CD14-positive monocyte (primary cell): Measurements from ENCODE around the gene TBC1D16. TPM values are rescaled to one million over a fixed set of nuclear protein-coding genes. Genes with fewer than 3 reads are reported as not detected.

Experiments
- DNase-seq, 3 donors: peaks; one replicate each; pipeline ENCODE4 v3.0.0-alpha.2; 2011 to 2022
- H2AFZ ChIP-seq: 2 replicates; pipeline ENCODE4 v1.6.0; 2012; ENCODE audit warnings: mild to moderate bottlenecking, low read depth, low read length, inconsistent platforms; ENCODE audit not compliant: insufficient read depth, poor library complexity, severe bottlenecking
- H3K27ac ChIP-seq, 2 donors: 1 replicate in 1 of 2; 2 replicates in 1 of 2; pipeline ENCODE4 v1.5.1; 2012 to 2013; ENCODE audit warnings: low read length in 2 of 2, control low read depth in 1 of 2, inconsistent platforms in 1 of 2, low read depth in 1 of 2, mild to moderate bottlenecking in 1 of 2
- H3K27me3 ChIP-seq, 2 donors: one replicate each; pipeline versions ENCODE4 v1.6.0 to v1.6.1; 2011 to 2013; ENCODE audit warnings: low read length in 2 of 2; ENCODE audit not compliant: control insufficient read depth in 2 of 2, insufficient read depth in 2 of 2
- H3K36me3 ChIP-seq, 2 donors: replicated peaks in 1 of 2; 1 replicate in 1 of 2; 2 replicates in 1 of 2; pipeline versions ENCODE4 v1.5.1 to v1.6.1; 2012 to 2013; ENCODE audit warnings: low read length in 2 of 2, control low read depth in 1 of 2, inconsistent platforms in 1 of 2, mild to moderate bottlenecking in 1 of 2; ENCODE audit not compliant: insufficient read depth in 2 of 2, control insufficient read depth in 1 of 2
- H3K4me1 ChIP-seq, 2 donors: 1 replicate in 1 of 2; 2 replicates in 1 of 2; pipeline versions ENCODE4 v1.5.1 to v1.6.1; 2012 to 2013; ENCODE audit warnings: low read length in 2 of 2, control low read depth in 1 of 2, inconsistent platforms in 1 of 2, mild to moderate bottlenecking in 1 of 2, moderate library complexity in 1 of 2; ENCODE audit not compliant: insufficient read depth in 2 of 2, control insufficient read depth in 1 of 2
- H3K4me2 ChIP-seq: replicated peaks from 2 replicates; pipeline ENCODE3; 2012; ENCODE audit warnings: low read length, moderate library complexity, mild to moderate bottlenecking; ENCODE audit not compliant: poor library complexity, severe bottlenecking; ENCODE audit errors: extremely low read depth
- H3K4me3 ChIP-seq, 3 experiments: fragments of 200-600 bp in 1 of 3; sonication (generic) in 1 of 3; replicated peaks in 1 of 3; 1 replicate in 2 of 3; 2 replicates in 1 of 3; pipeline ENCODE4 v1.5.1; 2011 to 2013; ENCODE audit warnings: low read length in 3 of 3, mild to moderate bottlenecking in 3 of 3, control low read depth in 2 of 3, low read depth in 2 of 3, inconsistent platforms in 1 of 3, moderate library complexity in 1 of 3
- H3K79me2 ChIP-seq: 2 replicates; pipeline ENCODE4 v1.6.0; 2012; ENCODE audit warnings: mild to moderate bottlenecking, control low read depth, inconsistent platforms, low read length, moderate library complexity; ENCODE audit not compliant: insufficient read depth
- H3K9ac ChIP-seq: 2 replicates; pipeline ENCODE4 v1.6.0; 2017; ENCODE audit warnings: low read length, mild to moderate bottlenecking; ENCODE audit not compliant: insufficient read depth, poor library complexity, severe bottlenecking
- H3K9me3 ChIP-seq, 2 donors: replicated peaks in 1 of 2; 1 replicate in 1 of 2; 2 replicates in 1 of 2; pipeline versions ENCODE4 v1.5.1 to v1.6.1; 2012 to 2013; ENCODE audit warnings: low read length in 2 of 2, control low read depth in 1 of 2; ENCODE audit not compliant: control insufficient read depth in 1 of 2, insufficient read depth in 1 of 2
- H4K20me1 ChIP-seq: 2 replicates; pipeline ENCODE4 v1.6.0; 2012; ENCODE audit warnings: mild to moderate bottlenecking, low read length, control low read depth, moderate library complexity; ENCODE audit not compliant: insufficient read depth
- H3K27ac Mint-ChIP-seq, 7 donors: one replicate each; pipeline ENCODE4 v1.8.0; 2020; ENCODE audit warnings: mild to moderate bottlenecking in 7 of 7, mixed read lengths in 7 of 7, moderate library complexity in 6 of 7, inconsistent platforms in 2 of 7
- H3K27me3 Mint-ChIP-seq, 3 donors: one replicate each; pipeline ENCODE4 v1.8.0; 2021 to 2022; ENCODE audit warnings: low read depth in 3 of 3, mild to moderate bottlenecking in 3 of 3, mixed read lengths in 3 of 3, moderate library complexity in 3 of 3, inconsistent platforms in 1 of 3
- H3K36me3 Mint-ChIP-seq, 2 donors: one replicate each; pipeline ENCODE4 v1.8.0; 2020; ENCODE audit warnings: mixed read lengths in 2 of 2, inconsistent platforms in 1 of 2, mild to moderate bottlenecking in 1 of 2
- H3K4me1 Mint-ChIP-seq: one replicate; pipeline ENCODE4 v1.8.0; 2020; ENCODE audit warnings: mild to moderate bottlenecking, mixed read lengths
- H3K4me3 Mint-ChIP-seq, 2 donors: one replicate each; pipeline ENCODE4 v1.8.0; 2020; ENCODE audit warnings: mild to moderate bottlenecking in 2 of 2, mixed read lengths in 2 of 2, moderate library complexity in 1 of 2
- H3K9me3 Mint-ChIP-seq, 7 donors: one replicate each; pipeline ENCODE4 v1.8.0; 2020 to 2022; ENCODE audit warnings: mixed read lengths in 7 of 7, mild to moderate bottlenecking in 6 of 7, moderate library complexity in 6 of 7, inconsistent platforms in 2 of 7
- WGBS: methylation state at CpG from one replicate; pipeline ENCODE4 v1.1.5; 2013; ENCODE audit warnings: missing lambda C conversion rate; ENCODE audit not compliant: insufficient coverage; 5-methylcytosine and 5-hydroxymethylcytosine counted together
- intact Hi-C, 2 donors: fragments of 100-400 bp; cut with micrococcal nuclease; formaldehyde crosslinking; loops; one replicate each; pipeline versions ENCODE4 v1.15.0 to v1.15.1; 2023
- polyA plus RNA-seq, 3 donors: library from polyadenylated mRNA; depleted of rRNA in 1 of 3; unstranded in 2 of 3; stranded (reverse) in 1 of 3; fragments of 300-500 nt in 2 of 3; fragments of >200 nt in 1 of 3; fragmentation: Illumina TruSeq in 2 of 3; gene quantifications; 1 replicate in 2 of 3; 2 replicates in 1 of 3; pipeline ENCODE4 v1.2.3, GENCODE V29; 2012 to 2021
- TF ChIP-seq, protein P1 (sequence below): fragments of 200-600 bp; IDR thresholded peaks from one replicate; pipeline ENCODE4 v1.8.0; 2022; ENCODE audit warnings: antibody characterized with exemption, mild to moderate bottlenecking

TBC1D16 gene
- polyA plus RNA-seq, 3 donors, result 0.11 to 0.53 (median 0.27) TPM

DNA sequence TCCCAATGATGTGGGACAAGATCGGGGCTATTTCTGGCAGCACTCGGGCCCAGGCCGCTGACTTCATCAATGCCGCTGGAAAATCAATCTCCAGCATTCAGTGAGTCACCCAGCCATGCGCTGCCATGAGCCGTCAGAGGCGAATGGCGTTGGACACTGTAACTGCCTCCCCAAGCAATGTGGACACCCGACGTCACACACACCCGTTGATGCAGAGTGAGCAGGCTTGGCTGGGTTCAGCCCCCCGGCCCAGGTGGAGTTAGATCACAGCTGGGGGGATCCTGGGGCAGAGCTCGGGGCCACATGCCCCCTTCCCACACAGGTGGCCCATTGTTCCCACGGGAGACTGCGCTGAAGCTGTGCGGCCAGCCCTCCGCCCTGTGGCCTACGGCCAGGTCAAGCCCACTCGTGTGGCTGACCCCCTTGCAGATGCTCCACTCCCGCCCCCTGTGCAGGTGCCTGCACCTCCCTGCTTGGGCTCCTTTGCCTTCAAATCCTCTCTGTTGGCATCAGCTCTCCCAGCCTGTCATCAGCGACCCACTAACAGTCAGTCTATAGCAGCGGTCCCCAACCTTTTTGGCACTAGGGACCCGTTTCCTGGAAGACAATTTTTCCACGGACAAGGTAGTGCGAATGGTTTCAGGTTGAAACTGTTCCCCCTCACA, 89.9 kb downstream of the TBC1D16 start:
- Histone ChIP-seq H3K9me3 (no peaks in the 10 kb centered on the region), H3K79me2 (no peaks in the 10 kb centered on the region), H3K4me3 (no peak overlapping the region), H3K4me2 (no peak overlapping the region), H3K36me3 (no peaks in the 10 kb centered on the region), H3K27ac (no peak overlapping the region), H3K9ac (no peak overlapping the region), H2AFZ (no peak overlapping the region), H4K20me1 (no peaks in the 10 kb centered on the region), H3K27me3 (peaks cover 0 to 5% of the 10 kb centered on the region in 2 donors), H3K4me1 (peaks cover 4 to 10% of the 10 kb centered on the region in 2 donors)
- TF ChIP-seq, protein P1, sequence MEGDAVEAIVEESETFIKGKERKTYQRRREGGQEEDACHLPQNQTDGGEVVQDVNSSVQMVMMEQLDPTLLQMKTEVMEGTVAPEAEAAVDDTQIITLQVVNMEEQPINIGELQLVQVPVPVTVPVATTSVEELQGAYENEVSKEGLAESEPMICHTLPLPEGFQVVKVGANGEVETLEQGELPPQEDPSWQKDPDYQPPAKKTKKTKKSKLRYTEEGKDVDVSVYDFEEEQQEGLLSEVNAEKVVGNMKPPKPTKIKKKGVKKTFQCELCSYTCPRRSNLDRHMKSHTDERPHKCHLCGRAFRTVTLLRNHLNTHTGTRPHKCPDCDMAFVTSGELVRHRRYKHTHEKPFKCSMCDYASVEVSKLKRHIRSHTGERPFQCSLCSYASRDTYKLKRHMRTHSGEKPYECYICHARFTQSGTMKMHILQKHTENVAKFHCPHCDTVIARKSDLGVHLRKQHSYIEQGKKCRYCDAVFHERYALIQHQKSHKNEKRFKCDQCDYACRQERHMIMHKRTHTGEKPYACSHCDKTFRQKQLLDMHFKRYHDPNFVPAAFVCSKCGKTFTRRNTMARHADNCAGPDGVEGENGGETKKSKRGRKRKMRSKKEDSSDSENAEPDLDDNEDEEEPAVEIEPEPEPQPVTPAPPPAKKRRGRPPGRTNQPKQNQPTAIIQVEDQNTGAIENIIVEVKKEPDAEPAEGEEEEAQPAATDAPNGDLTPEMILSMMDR, result no peak
- intact Hi-C loops, result no loop called here
- Mint-ChIP-seq H3K4me3 (no peak overlapping the region), H3K4me1 (peaks cover 9% of the 10 kb centered on the region), H3K27me3 (peaks cover 9 to 12% (median 12%) of the 10 kb centered on the region in 3 donors), H3K9me3 (no peaks in the 10 kb centered on the region), H3K36me3 (no peaks in the 10 kb centered on the region), H3K27ac (peak overlapping the region in 1 of 7 donors; percentile 13)
- DNase-seq, result no peak
- 90% methylated on average over 18 of the region's 25 CpGs for WGBS

DNA sequence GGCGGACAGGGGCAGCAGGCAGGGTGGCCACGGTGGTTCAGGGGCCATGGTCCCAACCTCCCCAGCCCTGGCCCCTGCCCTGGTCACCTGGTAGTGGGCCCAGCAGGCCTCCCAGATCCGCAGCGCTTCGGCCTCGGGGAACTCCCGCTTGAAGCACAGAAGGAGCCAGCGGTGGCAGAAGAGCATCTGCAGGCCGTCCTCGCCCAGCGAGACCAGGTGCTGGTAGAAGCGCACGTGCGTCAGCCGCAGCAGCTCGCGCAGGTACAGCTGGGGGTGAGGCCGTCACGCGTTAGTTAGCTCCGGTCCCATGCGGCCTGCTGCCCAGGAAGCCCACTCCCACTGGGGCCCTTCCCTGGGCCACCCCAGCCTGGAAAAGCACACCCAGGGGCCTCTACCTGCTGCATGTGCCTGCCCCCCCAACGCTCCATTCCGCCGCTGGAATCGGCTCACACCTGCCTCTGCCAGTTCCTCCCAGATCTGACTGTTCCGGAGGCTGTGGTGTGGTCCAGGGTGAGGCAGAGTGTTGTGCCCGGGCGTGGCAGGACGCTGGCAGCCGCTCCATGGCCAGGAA, 90.8 kb downstream of the TBC1D16 start:
- no peaks in the 10 kb centered on the region for H3K79me2 ChIP-seq
- H3K9me3 ChIP-seq, result no peaks in the 10 kb centered on the region
- Mint-ChIP-seq H3K27ac (no peak overlapping the region), H3K4me1 (peaks cover 9% of the 10 kb centered on the region), H3K36me3 (no peaks in the 10 kb centered on the region), H3K9me3 (no peaks in the 10 kb centered on the region), H3K4me3 (no peak overlapping the region), H3K27me3 (peaks cover 11 to 12% (median 12%) of the 10 kb centered on the region in 3 donors)
- intact Hi-C loops, result no loop called here
- WGBS, result 99% methylated on average over 22 of the region's 31 CpGs
- TF ChIP-seq, protein P1, result no peak
- no peaks in the 10 kb centered on the region for H3K36me3 ChIP-seq
- no peak overlapping the region for H3K27ac ChIP-seq
- DNase-seq, result no peak
- H3K4me2 ChIP-seq, result no peak overlapping the region
- H3K9ac ChIP-seq, result no peak overlapping the region
- no peak overlapping the region for H2AFZ ChIP-seq
- H3K4me3 ChIP-seq, result no peak overlapping the region
- peaks cover 4 to 10% of the 10 kb centered on the region in 2 donors for H3K4me1 ChIP-seq
- H3K27me3 ChIP-seq, result peaks cover 0 to 5% of the 10 kb centered on the region in 2 donors
- H4K20me1 ChIP-seq, result no peaks in the 10 kb centered on the region
